Measurements from ENCODE around the gene CNTNAP1.
A peak's percentile ranks its signal among the peaks of the same experiment; 100 is the strongest.

The CNTNAP1 gene

GRCh38 chr17:42743595-42744282 is 61.4 kb downstream of the CNTNAP1 start:
- no peak for DNase-seq

DNA sequence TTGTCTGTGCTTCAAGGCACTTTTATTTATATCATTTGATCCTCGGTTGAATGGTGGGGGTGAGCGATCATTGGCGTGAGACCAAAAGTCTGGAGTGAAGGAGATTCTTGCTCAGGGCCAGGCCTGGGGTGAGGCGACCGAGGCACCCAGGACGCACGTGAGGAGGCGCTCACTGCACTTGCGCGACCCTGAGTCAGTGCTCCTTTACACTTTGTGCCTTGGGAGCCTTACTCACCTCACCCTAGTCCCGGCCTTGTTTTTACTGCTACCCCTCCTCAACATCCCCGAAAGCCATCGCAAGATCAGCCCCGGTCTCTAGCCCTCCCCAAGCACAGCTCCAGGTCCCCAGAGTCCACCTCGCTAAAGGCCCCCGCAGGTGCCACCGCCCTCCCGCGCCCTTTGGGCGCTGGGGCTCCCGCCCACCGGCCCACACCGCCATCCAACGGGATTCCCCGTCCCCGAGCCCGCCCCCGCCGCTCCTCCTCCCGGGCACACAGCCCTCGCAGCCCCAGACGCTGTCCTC is 62.0 kb downstream of the CNTNAP1 start:
- DNase-seq: peak; percentile 73

- peak; percentile 93 for DNase-seq
These were observed 62.7 kb downstream of the CNTNAP1 start, which contains the start of gene EZH1 for GRCh38 chr17:42744806-42745617. TSS of gene EZH1 (minus strand) at chr17:42745040. CDS start at chr17:42728941, 16,099 bp downstream.

- no peak for DNase-seq
These were observed 66.0 kb downstream of the CNTNAP1 start for GRCh38 chr17:42748202-42748907.

- no peak for DNase-seq
These were observed 66.8 kb downstream of the CNTNAP1 start for GRCh38 chr17:42748908-42749798.

Measured in CD4-positive, alpha-beta T cell treated with Interleukin-6 for 4 hours (primary cell).